ENCODE data around the gene NPFFR1. TPM values are rescaled to one million over a fixed set of nuclear protein-coding genes. Genes with fewer than 3 reads are reported as not detected.

The NPFFR1 gene
- total RNA-seq, 1 experiment from 2014 or later: 0.05 TPM

DNA sequence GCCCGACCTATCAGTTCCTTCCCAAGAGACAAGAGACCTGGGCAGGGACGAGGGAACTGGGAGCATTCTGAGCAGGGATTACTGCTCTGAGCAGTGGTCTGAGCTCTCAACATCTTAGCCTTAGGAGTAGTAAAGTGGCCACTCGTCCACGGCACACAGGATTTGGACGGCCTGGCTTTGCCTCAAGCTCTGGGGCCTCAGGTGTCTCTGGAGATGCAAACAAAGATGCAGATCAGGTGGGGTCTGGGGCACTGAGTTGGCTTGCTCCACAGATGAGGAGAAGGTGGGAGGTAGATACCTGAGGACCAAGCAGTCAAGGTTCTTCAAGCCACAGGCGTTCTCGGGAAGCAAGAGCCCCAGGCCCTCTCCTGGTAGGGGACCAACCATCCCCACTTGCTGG is 16.1 kb upstream of the NPFFR1 start:
- in situ Hi-C loops (cut with HindIII; ENCODE audit: low pct_unique_long_range_greater_than_20kb, low sequenced_read_pairs) (no loop called here), intact Hi-C loops (cut with micrococcal nuclease; ENCODE audit: unreplicated experiment) (no loop called here)
- ChIA-PET POLR2A (no interaction called here), CTCF (no interaction called here)
- Histone ChIP-seq H3K9me3 (ENCODE audit: control insufficient read depth, insufficient read depth, low read depth, low read length) (no peaks in the 10 kb centered on the region), H3K4me1 (ENCODE audit: control insufficient read depth, insufficient read depth, low read length) (0 out of 2 replicates have a peak, but pooled peaks cover 9% of the 10 kb centered on the region), H3K27ac (ENCODE audit: low read length) (no peak overlapping the region), H3K27me3 (ENCODE audit: control insufficient read depth, insufficient read depth, low read length) (no peaks in the 10 kb centered on the region), H3K36me3 (ENCODE audit: control insufficient read depth, insufficient read depth, low read length) (no peaks in the 10 kb centered on the region), H3K4me3 (ENCODE audit: low read depth in 2 of 2, low read length in 2 of 2) (no peak overlapping the region)
- TF ChIP-seq, protein P1, sequence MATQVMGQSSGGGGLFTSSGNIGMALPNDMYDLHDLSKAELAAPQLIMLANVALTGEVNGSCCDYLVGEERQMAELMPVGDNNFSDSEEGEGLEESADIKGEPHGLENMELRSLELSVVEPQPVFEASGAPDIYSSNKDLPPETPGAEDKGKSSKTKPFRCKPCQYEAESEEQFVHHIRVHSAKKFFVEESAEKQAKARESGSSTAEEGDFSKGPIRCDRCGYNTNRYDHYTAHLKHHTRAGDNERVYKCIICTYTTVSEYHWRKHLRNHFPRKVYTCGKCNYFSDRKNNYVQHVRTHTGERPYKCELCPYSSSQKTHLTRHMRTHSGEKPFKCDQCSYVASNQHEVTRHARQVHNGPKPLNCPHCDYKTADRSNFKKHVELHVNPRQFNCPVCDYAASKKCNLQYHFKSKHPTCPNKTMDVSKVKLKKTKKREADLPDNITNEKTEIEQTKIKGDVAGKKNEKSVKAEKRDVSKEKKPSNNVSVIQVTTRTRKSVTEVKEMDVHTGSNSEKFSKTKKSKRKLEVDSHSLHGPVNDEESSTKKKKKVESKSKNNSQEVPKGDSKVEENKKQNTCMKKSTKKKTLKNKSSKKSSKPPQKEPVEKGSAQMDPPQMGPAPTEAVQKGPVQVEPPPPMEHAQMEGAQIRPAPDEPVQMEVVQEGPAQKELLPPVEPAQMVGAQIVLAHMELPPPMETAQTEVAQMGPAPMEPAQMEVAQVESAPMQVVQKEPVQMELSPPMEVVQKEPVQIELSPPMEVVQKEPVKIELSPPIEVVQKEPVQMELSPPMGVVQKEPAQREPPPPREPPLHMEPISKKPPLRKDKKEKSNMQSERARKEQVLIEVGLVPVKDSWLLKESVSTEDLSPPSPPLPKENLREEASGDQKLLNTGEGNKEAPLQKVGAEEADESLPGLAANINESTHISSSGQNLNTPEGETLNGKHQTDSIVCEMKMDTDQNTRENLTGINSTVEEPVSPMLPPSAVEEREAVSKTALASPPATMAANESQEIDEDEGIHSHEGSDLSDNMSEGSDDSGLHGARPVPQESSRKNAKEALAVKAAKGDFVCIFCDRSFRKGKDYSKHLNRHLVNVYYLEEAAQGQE (IDR thresholded peaks at IDR 0.05; ENCODE audit: insufficient read depth in 1 of 2, low read depth in 2 of 2, low read length in 1 of 2): no peak
- TF ChIP-seq POLR2AphosphoS5 (IDR thresholded peaks at IDR 0.05; ENCODE audit: low read depth, low read length) (no peak), SIN3A (IDR thresholded peaks at IDR 0.05; ENCODE audit: borderline replicate concordance, insufficient read depth, low read depth, low read length) (no peak), TCF7L2 (IDR thresholded peaks at IDR 0.05; ENCODE audit: low read depth, low read length) (no peak)
- TF ChIP-seq, protein P2, sequence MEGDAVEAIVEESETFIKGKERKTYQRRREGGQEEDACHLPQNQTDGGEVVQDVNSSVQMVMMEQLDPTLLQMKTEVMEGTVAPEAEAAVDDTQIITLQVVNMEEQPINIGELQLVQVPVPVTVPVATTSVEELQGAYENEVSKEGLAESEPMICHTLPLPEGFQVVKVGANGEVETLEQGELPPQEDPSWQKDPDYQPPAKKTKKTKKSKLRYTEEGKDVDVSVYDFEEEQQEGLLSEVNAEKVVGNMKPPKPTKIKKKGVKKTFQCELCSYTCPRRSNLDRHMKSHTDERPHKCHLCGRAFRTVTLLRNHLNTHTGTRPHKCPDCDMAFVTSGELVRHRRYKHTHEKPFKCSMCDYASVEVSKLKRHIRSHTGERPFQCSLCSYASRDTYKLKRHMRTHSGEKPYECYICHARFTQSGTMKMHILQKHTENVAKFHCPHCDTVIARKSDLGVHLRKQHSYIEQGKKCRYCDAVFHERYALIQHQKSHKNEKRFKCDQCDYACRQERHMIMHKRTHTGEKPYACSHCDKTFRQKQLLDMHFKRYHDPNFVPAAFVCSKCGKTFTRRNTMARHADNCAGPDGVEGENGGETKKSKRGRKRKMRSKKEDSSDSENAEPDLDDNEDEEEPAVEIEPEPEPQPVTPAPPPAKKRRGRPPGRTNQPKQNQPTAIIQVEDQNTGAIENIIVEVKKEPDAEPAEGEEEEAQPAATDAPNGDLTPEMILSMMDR (IDR thresholded peaks at IDR 0.05): no peak
- no TSS peak for BruUV-seq (replicated peaks)
- DNase-seq (ENCODE audit: low read depth, low spot score) (no peak), ATAC-seq (no peak)

DNA sequence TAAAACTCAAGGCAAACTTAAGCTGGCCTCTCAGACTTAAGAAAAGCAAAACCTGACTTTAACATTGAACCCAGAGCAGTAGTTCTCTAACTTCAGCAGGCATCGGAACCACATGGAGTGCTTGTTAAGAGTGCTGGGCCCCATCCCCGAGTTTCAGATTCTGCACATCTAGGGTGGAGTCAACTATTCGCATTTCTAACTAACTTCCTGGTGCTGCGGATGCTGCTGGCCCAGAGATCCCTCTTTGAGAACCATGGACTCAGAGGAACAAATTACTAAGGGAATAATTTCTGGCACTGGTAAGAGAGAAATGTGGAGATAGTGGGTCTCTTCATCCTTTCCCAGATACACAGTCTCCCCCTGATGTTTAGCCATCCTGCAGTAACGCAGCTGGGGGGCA is 14.6 kb upstream of the NPFFR1 start:
- ChIA-PET POLR2A (no interaction called here), CTCF (interaction anchor here (0.6 kb wide), 1 partner anchor 192 kb away, joined by 3 read pairs; no protein-coding TSS in a partner anchor)
- TF ChIP-seq, protein P2 (IDR thresholded peaks at IDR 0.05): no peak
- TF ChIP-seq SIN3A (IDR thresholded peaks at IDR 0.05; ENCODE audit: borderline replicate concordance, insufficient read depth, low read depth, low read length): no peak
- TF ChIP-seq TCF7L2 (IDR thresholded peaks at IDR 0.05; ENCODE audit: low read depth, low read length): no peak
- TF ChIP-seq, protein P1 (IDR thresholded peaks at IDR 0.05; ENCODE audit: insufficient read depth in 1 of 2, low read depth in 2 of 2, low read length in 1 of 2): no peak
- no peak for TF ChIP-seq POLR2AphosphoS5 (IDR thresholded peaks at IDR 0.05; ENCODE audit: low read depth, low read length)
- BruUV-seq (replicated peaks): no TSS peak
- Histone ChIP-seq H3K27ac (ENCODE audit: low read length) (no peak overlapping the region), H3K27me3 (ENCODE audit: control insufficient read depth, insufficient read depth, low read length) (no peaks in the 10 kb centered on the region), H3K4me1 (ENCODE audit: control insufficient read depth, insufficient read depth, low read length) (0 out of 2 replicates have a peak, but pooled peaks cover 9% of the 10 kb centered on the region), H3K36me3 (ENCODE audit: control insufficient read depth, insufficient read depth, low read length) (no peaks in the 10 kb centered on the region), H3K9me3 (ENCODE audit: control insufficient read depth, insufficient read depth, low read depth, low read length) (no peaks in the 10 kb centered on the region), H3K4me3 (ENCODE audit: low read depth in 2 of 2, low read length in 2 of 2) (no peak overlapping the region)
- in situ Hi-C loops (cut with HindIII; ENCODE audit: low pct_unique_long_range_greater_than_20kb, low sequenced_read_pairs): no loop called here
- ATAC-seq (no peak), DNase-seq (ENCODE audit: low read depth, low spot score) (no peak)
- intact Hi-C loops (cut with micrococcal nuclease; ENCODE audit: unreplicated experiment): no loop called here

Measured in Panc1 (cell line).